Neural cell (in vitro differentiated cells): ENCODE data around the gene ZNF221. TPM values are rescaled to one million over a fixed set of nuclear protein-coding genes. Genes with fewer than 3 reads are reported as not detected.

Experiments used
- H2AFZ ChIP-seq: fragments of 200-600, 300-800 bp; sonication (generic), shearing (Covaris generic); 2 replicates; pipeline ENCODE4 v1.6.0; 2014; ENCODE audit warnings: low read depth, mild to moderate bottlenecking, antibody characterized with exemption, low read length, moderate library complexity
- H3F3A ChIP-seq: fragments of 200-600 bp; shearing (Covaris generic); 2 replicates; pipeline ENCODE4 v1.6.1; 2016; ENCODE audit warnings: mild to moderate bottlenecking, moderate library complexity, mixed read lengths, antibody characterized with exemption, low read length; ENCODE audit not compliant: insufficient read depth, poor library complexity, severe bottlenecking
- H3K27ac ChIP-seq: fragments of 200-600, 300-800 bp; sonication (generic), shearing (Covaris generic); 2 replicates; pipeline ENCODE4 v1.5.1; 2014; ENCODE audit warnings: mild to moderate bottlenecking, low read length, moderate library complexity
- H3K27me3 ChIP-seq: fragments of 300-800, 200-600 bp; sonication (generic), shearing (Covaris generic); 2 replicates; pipeline ENCODE4 v1.6.0; 2014; ENCODE audit warnings: mild to moderate bottlenecking, low read depth, low read length, moderate library complexity; ENCODE audit not compliant: insufficient read depth
- H3K36me3 ChIP-seq: fragments of 300-800, 200-600 bp; sonication (generic), shearing (Covaris generic); 2 replicates; pipeline ENCODE4 v1.5.1; 2014; ENCODE audit warnings: mild to moderate bottlenecking, antibody characterized with exemption, low read length, moderate library complexity; ENCODE audit not compliant: insufficient read depth
- H3K4me2 ChIP-seq: fragments of 300-800, 200-600 bp; sonication (generic), shearing (Covaris generic); 2 replicates; pipeline ENCODE4 v1.6.0; 2014; ENCODE audit warnings: mild to moderate bottlenecking, low read length
- H3K4me3 ChIP-seq: fragments of 300-800, 200-600 bp; sonication (generic), shearing (Covaris generic); 2 replicates; pipeline ENCODE4 v1.5.1; 2014; ENCODE audit warnings: mild to moderate bottlenecking, low read length, moderate library complexity
- H3K79me2 ChIP-seq: fragments of 200-600 bp; shearing (Covaris generic); replicated peaks from 2 replicates; pipeline ENCODE4 v1.6.0; 2014; ENCODE audit warnings: mild to moderate bottlenecking, low read length, moderate library complexity; ENCODE audit not compliant: insufficient read depth
- H3K9ac ChIP-seq: fragments of 300-800, 200-600 bp; sonication (generic), shearing (Covaris generic); 2 replicates; pipeline ENCODE4 v1.6.1; 2016; ENCODE audit warnings: mild to moderate bottlenecking, low read length, mixed read lengths
- H3K9me2 ChIP-seq: fragments of 200-600 bp; shearing (Covaris generic); 2 replicates; pipeline ENCODE4 v1.6.1; 2016; ENCODE audit warnings: mild to moderate bottlenecking, low read length, mixed read lengths; ENCODE audit not compliant: insufficient read depth
- H3K9me3 ChIP-seq: fragments of 200-600, 300-800 bp; sonication (generic), shearing (Covaris generic); 2 replicates; pipeline ENCODE4 v1.6.1; 2016; ENCODE audit warnings: mild to moderate bottlenecking, mixed run types, low read length, moderate library complexity, mixed read lengths
- H4K20me1 ChIP-seq: fragments of 200-600 bp; shearing (Covaris generic); 2 replicates; pipeline ENCODE4 v1.6.1; 2016; ENCODE audit warnings: mild to moderate bottlenecking, mixed run types; ENCODE audit not compliant: insufficient read depth
- CTCF ChIP-seq: fragments of 450-650 bp; IDR thresholded peaks from 2 replicates; pipeline ENCODE4 v1.5.1; 2014; ENCODE audit warnings: antibody characterized with exemption, mild to moderate bottlenecking, moderate library complexity; ENCODE audit not compliant: poor library complexity, severe bottlenecking
- EP300 ChIP-seq: fragments of 450-650 bp; conservative IDR thresholded peaks from 2 replicates; pipeline ENCODE4 v1.6.1; 2014; ENCODE audit warnings: antibody characterized with exemption, mild to moderate bottlenecking, moderate library complexity; ENCODE audit not compliant: poor library complexity, severe bottlenecking
- EZH2 ChIP-seq: fragments of 200-600, 300-800 bp; shearing (Covaris generic), sonication (generic); IDR thresholded peaks from 2 replicates; pipeline ENCODE4 v1.6.1; 2014; ENCODE audit warnings: antibody characterized with exemption, low read length, borderline replicate concordance, mild to moderate bottlenecking; ENCODE audit not compliant: insufficient read depth, poor library complexity, severe bottlenecking
- MXI1 ChIP-seq: fragments of 450-650 bp; conservative IDR thresholded peaks from 2 replicates; pipeline ENCODE4 v1.6.1; 2014; ENCODE audit warnings: antibody characterized with exemption, mild to moderate bottlenecking; ENCODE audit not compliant: poor library complexity, severe bottlenecking
- POLR2AphosphoS5 ChIP-seq: IDR thresholded peaks from 2 replicates; pipeline ENCODE4 v1.6.1; 2012
- RAD21 ChIP-seq: fragments of 450-650 bp; conservative IDR thresholded peaks from 2 replicates; pipeline ENCODE4 v1.6.1; 2014; ENCODE audit warnings: antibody characterized with exemption, mild to moderate bottlenecking, moderate library complexity
- SMC3 ChIP-seq: fragments of 450-650 bp; conservative IDR thresholded peaks from 2 replicates; pipeline ENCODE4 v1.6.1; 2014; ENCODE audit warnings: antibody characterized with exemption, mild to moderate bottlenecking, moderate library complexity; ENCODE audit not compliant: poor library complexity
- TAF1 ChIP-seq: IDR thresholded peaks from 2 replicates; pipeline ENCODE4 v1.6.1; 2012; ENCODE audit warnings: low read depth
- polyA plus RNA-seq: library from polyadenylated mRNA; depleted of rRNA; stranded (reverse); fragments of >200 nt; gene quantifications from 2 replicates; pipeline ENCODE4 v1.2.3, GENCODE V29; 2014
- TF ChIP-seq, protein P1 (sequence below): IDR thresholded peaks from 2 replicates; pipeline ENCODE4 v1.6.1; 2012; ENCODE audit warnings: borderline replicate concordance

The ZNF221 gene
- polyA plus RNA-seq, 1 donor from 2014 or later = 7.4 TPM

DNA sequence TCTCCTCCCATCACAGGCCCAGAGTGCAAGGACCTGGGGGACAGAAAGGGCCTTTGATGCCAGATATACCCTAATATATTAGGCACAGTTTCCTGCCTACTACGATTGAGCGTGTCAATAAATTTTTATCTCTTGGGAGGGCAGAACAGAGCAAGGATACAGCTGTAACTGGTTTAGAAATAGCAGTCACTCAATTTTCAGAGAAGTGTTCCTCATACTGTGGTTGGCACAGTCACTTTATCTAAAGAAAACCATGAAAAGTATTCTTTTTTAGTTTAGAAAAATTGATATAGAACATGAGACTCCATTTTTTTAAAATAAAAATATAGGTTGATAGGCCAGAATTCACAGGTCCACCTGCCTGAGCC lies 32.5 kb downstream of the ZNF221 start:
- H3K36me3 ChIP-seq = no peaks in the 10 kb centered on the region
- no peak for TF ChIP-seq CTCF
- no peak for TF ChIP-seq MXI1
- TF ChIP-seq, protein P1, sequence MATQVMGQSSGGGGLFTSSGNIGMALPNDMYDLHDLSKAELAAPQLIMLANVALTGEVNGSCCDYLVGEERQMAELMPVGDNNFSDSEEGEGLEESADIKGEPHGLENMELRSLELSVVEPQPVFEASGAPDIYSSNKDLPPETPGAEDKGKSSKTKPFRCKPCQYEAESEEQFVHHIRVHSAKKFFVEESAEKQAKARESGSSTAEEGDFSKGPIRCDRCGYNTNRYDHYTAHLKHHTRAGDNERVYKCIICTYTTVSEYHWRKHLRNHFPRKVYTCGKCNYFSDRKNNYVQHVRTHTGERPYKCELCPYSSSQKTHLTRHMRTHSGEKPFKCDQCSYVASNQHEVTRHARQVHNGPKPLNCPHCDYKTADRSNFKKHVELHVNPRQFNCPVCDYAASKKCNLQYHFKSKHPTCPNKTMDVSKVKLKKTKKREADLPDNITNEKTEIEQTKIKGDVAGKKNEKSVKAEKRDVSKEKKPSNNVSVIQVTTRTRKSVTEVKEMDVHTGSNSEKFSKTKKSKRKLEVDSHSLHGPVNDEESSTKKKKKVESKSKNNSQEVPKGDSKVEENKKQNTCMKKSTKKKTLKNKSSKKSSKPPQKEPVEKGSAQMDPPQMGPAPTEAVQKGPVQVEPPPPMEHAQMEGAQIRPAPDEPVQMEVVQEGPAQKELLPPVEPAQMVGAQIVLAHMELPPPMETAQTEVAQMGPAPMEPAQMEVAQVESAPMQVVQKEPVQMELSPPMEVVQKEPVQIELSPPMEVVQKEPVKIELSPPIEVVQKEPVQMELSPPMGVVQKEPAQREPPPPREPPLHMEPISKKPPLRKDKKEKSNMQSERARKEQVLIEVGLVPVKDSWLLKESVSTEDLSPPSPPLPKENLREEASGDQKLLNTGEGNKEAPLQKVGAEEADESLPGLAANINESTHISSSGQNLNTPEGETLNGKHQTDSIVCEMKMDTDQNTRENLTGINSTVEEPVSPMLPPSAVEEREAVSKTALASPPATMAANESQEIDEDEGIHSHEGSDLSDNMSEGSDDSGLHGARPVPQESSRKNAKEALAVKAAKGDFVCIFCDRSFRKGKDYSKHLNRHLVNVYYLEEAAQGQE = no peak
- TF ChIP-seq RAD21 = no peak
- peak overlapping the region; percentile 75 for H3K4me3 ChIP-seq
- H3K4me2 ChIP-seq = no peak overlapping the region
- peaks cover 3% of the 10 kb centered on the region for H3K9me3 ChIP-seq
- no peak overlapping the region for H3K27ac ChIP-seq
- peak overlapping the region; percentile 58 for H2AFZ ChIP-seq
- H3K9ac ChIP-seq = peak overlapping the region; percentile 53
- H3K27me3 ChIP-seq = no peaks in the 10 kb centered on the region
- no peaks in the 10 kb centered on the region for H3F3A ChIP-seq
- H3K79me2 ChIP-seq = peaks cover 12% of the 10 kb centered on the region
- no peaks in the 10 kb centered on the region for H4K20me1 ChIP-seq
- no peaks in the 10 kb centered on the region for H3K9me2 ChIP-seq

- no peaks in the 10 kb centered on the region for H4K20me1 ChIP-seq
- no peak for TF ChIP-seq RAD21
- TF ChIP-seq SMC3 = no peak
- no peak for TF ChIP-seq EP300
- TF ChIP-seq MXI1 = peak; percentile 43
- TF ChIP-seq EZH2 = no peak
- TF ChIP-seq, protein P1 = no peak
- no peak for TF ChIP-seq TAF1
- peak; percentile 34 for TF ChIP-seq POLR2AphosphoS5
- no peak for TF ChIP-seq CTCF
- H3F3A ChIP-seq = no peaks in the 10 kb centered on the region
- no peaks in the 10 kb centered on the region for H3K9me2 ChIP-seq
- peak within 1 kb of the TSS; percentile 58 for H2AFZ ChIP-seq
- no peak within 1 kb of the TSS for H3K27ac ChIP-seq
- peak within 1 kb of the TSS; percentile 87 for H3K4me2 ChIP-seq
- no peaks in the 10 kb centered on the region for H3K27me3 ChIP-seq
- peaks cover 3% of the 10 kb centered on the region for H3K9me3 ChIP-seq
- peak within 1 kb of the TSS; percentile 53 for H3K9ac ChIP-seq
- H3K36me3 ChIP-seq = no peaks in the 10 kb centered on the region
- H3K4me3 ChIP-seq = peak within 1 kb of the TSS; percentile 75
- peaks cover 12% of the 10 kb centered on the region for H3K79me2 ChIP-seq
Observed at GRCh38 chr19:43983912-43984686, 33.1 kb downstream of the ZNF221 start, which contains the start of gene ZNF155. Gene ZNF155, plus strand, starts transcription at chr19:43984188. Its CDS starts 4,356 bp downstream, at chr19:43988544.
